Upper lobe of left lung (tissue), 6 donors: ENCODE results near the gene DGLUCY. TPM values are rescaled to one million over a fixed set of nuclear protein-coding genes. Genes with fewer than 3 reads are reported as not detected.
A peak's percentile ranks its signal among the peaks of the same experiment; 100 is the strongest.
"Not testable (repeated sequence)": the region's sequence is repeated elsewhere in the genome, so short reads cannot be mapped to it uniquely, and the experiment has no call there.

Experiments
- ATAC-seq, 2 donors: fragments of 200-7000 bp; cut with Tn5 transposase; one replicate each; pipeline ENCODE4 v1.9.1; 2022; ENCODE audit warnings: mild to moderate bottlenecking in 2 of 2, moderate library complexity in 2 of 2; ENCODE audit not compliant: low FRiP score in 2 of 2
- DNase-seq, 2 donors: peaks; one replicate each; pipeline ENCODE4 v3.0.0-alpha.2; 2019 to 2020
- H3K27ac ChIP-seq, 4 donors: fragments of 200-600 bp; sonication (generic); one replicate each; pipeline ENCODE4 v1.5.1; 2016 to 2019
- H3K27me3 ChIP-seq, 4 donors: fragments of 200-600 bp; sonication (generic); one replicate each; pipeline ENCODE4 v1.5.1; 2017 to 2019
- H3K36me3 ChIP-seq, 4 donors: fragments of 200-600 bp; sonication (generic); one replicate each; pipeline ENCODE4 v1.5.1; 2016 to 2019
- H3K4me1 ChIP-seq, 4 donors: fragments of 200-600 bp; sonication (generic); one replicate each; pipeline ENCODE4 v1.5.1; 2018 to 2019
- H3K4me3 ChIP-seq, 4 donors: fragments of 200-600 bp; sonication (generic); one replicate each; pipeline ENCODE4 v1.5.1; 2017 to 2019; ENCODE audit warnings: mild to moderate bottlenecking in 2 of 4, moderate library complexity in 1 of 4
- H3K9me3 ChIP-seq, 4 donors: fragments of 200-600 bp; sonication (generic); one replicate each; pipeline ENCODE4 v1.5.1; 2018 to 2019
- EP300 ChIP-seq, 4 donors: sonication (generic); formaldehyde crosslinking; IDR thresholded peaks; one replicate each; pipeline ENCODE4 v1.5.1; 2017; ENCODE audit warnings: antibody characterized with exemption in 4 of 4, control low read depth in 2 of 4
- POLR2A ChIP-seq, 4 donors: fragments of 450-650 bp; IDR thresholded peaks; one replicate each; pipeline ENCODE4 v1.5.1; 2016 to 2017; ENCODE audit warnings: antibody characterized with exemption in 4 of 4, mild to moderate bottlenecking in 2 of 4
- POLR2AphosphoS5 ChIP-seq, 2 donors: sonication (generic); formaldehyde crosslinking; IDR thresholded peaks; one replicate each; pipeline ENCODE4 v1.5.1; 2017; ENCODE audit warnings: antibody characterized with exemption in 2 of 2
- WGBS, 2 donors: methylation state at CpG; one replicate each; pipeline ENCODE4 v1.1.5; 2017 to 2018; 5-methylcytosine and 5-hydroxymethylcytosine counted together
- total RNA-seq, 6 donors: library from RNA; depleted of rRNA in 4 of 6; stranded (reverse); fragments of >200 nt in 4 of 6; gene quantifications; one replicate each; pipeline versions ENCODE4 v1.1.0 to v1.2.1, GENCODE V29; 2016 to 2021
- TF ChIP-seq, protein P1 (sequence below), 6 experiments: fragments of 450-650 bp in 4 of 6; fragments of 200-600 bp in 2 of 6; sonication (generic) in 2 of 6; IDR thresholded peaks; one replicate each; pipeline ENCODE4 v1.5.1; 2016 to 2019; ENCODE audit warnings: antibody characterized with exemption in 6 of 6
- donor health status: DM: no; HTN: no; CAD: no; lungs with moderate emphysema.
- donor health status: DM: no; HTN: yes; CAD: no; lungs with severe emphysema.

The DGLUCY gene
- total RNA-seq, 6 donors from 2014 or later, result 54.7 to 141 (median 80.3) TPM

DNA sequence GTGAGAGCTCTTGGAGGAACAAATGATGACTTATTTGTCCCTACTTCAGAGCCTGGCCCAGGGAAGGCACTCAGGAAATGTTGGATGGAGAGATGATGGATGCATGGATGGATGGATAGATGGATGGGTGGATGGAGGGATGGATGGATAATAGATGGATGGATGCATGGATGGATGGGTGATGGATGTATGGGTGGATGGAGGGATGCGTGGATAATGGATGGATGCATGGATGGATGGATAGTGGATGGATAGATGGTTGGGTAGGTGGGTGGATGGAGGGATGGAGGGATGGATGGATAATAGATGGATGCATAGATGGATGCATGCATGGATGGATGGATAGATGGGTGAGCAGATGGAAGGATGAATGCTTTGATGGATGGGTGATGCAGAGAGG, 107.4 kb downstream of the DGLUCY start:
- Histone ChIP-seq H3K27me3 (no peaks in the 10 kb centered on the region), H3K27ac (peak overlapping the region; percentile 71 to 90 (median 82)), H3K36me3 (peaks cover 0 to 19% (median 13%) of the 10 kb centered on the region in 4 donors), H3K9me3 (no peaks in the 10 kb centered on the region), H3K4me3 (no peak overlapping the region), H3K4me1 (peaks cover 41 to 77% (median 54%) of the 10 kb centered on the region in 4 donors)
- DNase-seq, result no peak
- TF ChIP-seq POLR2AphosphoS5 (IDR thresholded peaks at IDR 0.05) (no peak), POLR2A (IDR thresholded peaks at IDR 0.05) (no peak), EP300 (IDR thresholded peaks at IDR 0.05) (no peak)
- TF ChIP-seq, protein P1, sequence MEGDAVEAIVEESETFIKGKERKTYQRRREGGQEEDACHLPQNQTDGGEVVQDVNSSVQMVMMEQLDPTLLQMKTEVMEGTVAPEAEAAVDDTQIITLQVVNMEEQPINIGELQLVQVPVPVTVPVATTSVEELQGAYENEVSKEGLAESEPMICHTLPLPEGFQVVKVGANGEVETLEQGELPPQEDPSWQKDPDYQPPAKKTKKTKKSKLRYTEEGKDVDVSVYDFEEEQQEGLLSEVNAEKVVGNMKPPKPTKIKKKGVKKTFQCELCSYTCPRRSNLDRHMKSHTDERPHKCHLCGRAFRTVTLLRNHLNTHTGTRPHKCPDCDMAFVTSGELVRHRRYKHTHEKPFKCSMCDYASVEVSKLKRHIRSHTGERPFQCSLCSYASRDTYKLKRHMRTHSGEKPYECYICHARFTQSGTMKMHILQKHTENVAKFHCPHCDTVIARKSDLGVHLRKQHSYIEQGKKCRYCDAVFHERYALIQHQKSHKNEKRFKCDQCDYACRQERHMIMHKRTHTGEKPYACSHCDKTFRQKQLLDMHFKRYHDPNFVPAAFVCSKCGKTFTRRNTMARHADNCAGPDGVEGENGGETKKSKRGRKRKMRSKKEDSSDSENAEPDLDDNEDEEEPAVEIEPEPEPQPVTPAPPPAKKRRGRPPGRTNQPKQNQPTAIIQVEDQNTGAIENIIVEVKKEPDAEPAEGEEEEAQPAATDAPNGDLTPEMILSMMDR (IDR thresholded peaks at IDR 0.05), result peak in 1 of 6 experiments; percentile 1
- WGBS, 2 donors, result 96% methylated on average over 1 of the region's 1 CpG
- ATAC-seq, result no peak

DNA sequence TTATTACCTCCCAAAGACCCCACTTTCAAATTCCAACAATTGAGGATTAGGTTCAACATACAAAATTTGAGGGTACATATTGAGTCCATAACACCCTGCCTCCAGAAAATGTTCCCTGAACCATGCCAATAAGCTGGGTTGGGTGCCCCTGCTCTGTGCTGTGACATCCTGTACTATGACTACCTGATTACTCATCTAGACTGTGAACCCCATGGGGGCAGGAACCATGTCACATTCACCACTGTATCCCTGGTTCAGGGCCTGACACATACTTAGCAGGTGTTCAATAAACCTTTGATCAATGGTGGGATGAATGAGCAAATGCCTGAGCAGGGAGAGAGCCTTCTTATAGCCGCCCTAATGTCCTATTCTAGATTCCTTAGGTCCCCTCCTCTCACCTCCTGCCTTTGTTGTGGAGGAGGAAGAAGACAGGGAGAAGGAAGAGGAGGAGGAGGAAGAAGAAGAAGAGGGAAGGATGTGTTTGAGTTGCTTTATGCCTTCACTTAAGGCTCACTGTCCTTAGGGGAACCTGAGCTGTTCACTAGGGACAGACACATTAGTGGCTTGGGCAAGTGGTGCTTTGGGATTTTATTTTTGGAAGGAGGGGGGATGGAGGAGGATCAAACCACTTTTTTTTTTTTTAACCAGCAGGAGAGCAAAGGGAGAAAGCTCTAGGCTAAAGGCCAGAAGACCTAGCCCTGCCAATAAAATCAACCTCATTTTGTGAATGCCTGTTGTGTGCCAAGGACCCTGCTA, 109.3 kb downstream of the DGLUCY start:
- Histone ChIP-seq H3K9me3 (no peaks in the 10 kb centered on the region), H3K27me3 (no peaks in the 10 kb centered on the region), H3K27ac (peak overlapping the region; percentile 41 to 82 (median 62)), H3K36me3 (peaks cover 0 to 18% (median 5%) of the 10 kb centered on the region in 4 donors), H3K4me3 (no peak overlapping the region), H3K4me1 (peaks cover 38 to 76% (median 57%) of the 10 kb centered on the region in 4 donors)
- WGBS, 2 donors, result 87 to 90% methylated on average over 1 of the region's 1 CpG
- no peak for ATAC-seq
- no peak for DNase-seq
- TF ChIP-seq, protein P1 (IDR thresholded peaks at IDR 0.05), result no peak
- TF ChIP-seq EP300 (IDR thresholded peaks at IDR 0.05), result no peak
- no peak for TF ChIP-seq POLR2A (IDR thresholded peaks at IDR 0.05)
- no peak for TF ChIP-seq POLR2AphosphoS5 (IDR thresholded peaks at IDR 0.05)

DNA sequence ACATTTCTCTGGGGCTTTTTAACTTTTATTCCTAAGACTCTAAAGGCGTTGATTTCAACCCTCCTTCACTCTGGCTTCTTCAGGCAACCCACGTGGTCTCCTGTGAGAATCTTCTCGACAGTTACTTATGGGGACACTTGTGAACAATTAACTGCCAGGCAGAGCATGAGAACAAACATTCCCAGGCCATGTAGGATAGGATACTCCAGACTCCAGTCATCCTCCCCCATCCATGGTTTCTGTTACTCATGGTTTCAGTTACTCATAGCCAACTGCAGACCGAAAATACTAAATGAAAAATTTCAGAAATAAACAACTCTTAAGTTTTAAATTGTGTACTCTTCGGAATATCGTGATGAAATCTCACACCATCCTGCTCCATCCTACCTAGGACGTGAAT, 111.2 kb downstream of the DGLUCY start:
- WGBS, 2 donors, result 70 to 82% methylated on average over 7 of the region's 7 CpGs
- DNase-seq (no peak), ATAC-seq (peak in 1 of 2 donors; percentile 39)
- Histone ChIP-seq H3K27ac (peak overlapping the region in 3 of 4 donors; percentile 8 to 58 (median 35)), H3K36me3 (peaks cover 0 to 18% (median 5%) of the 10 kb centered on the region in 4 donors), H3K4me1 (peaks cover 40 to 74% (median 56%) of the 10 kb centered on the region in 4 donors), H3K4me3 (no peak overlapping the region), H3K27me3 (no peaks in the 10 kb centered on the region), H3K9me3 (no peaks in the 10 kb centered on the region)
- TF ChIP-seq, protein P1 (IDR thresholded peaks at IDR 0.05), result no peak
- TF ChIP-seq EP300 (IDR thresholded peaks at IDR 0.05) (no peak), POLR2AphosphoS5 (IDR thresholded peaks at IDR 0.05) (peak in 1 of 2 donors; percentile 24), POLR2A (IDR thresholded peaks at IDR 0.05) (no peak)

DNA sequence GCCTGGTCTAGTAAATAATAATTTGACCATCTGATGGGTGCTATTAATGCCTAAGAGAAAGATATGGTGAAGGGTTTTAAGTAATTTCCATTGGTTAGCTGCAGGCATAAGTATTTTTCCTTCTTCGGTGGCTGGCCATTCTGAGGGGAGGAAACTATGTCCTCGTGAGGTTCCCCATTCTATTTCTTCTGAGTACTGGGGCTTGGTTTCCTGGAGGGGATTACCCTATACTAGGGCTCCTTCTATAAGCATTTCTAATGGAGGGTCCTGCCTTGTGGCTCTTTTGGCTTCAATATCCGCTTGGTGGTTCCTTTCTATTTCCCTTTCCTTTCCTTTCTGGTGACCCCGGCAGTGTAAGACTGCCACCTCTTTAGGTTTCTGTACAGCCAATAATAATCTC, 112.5 kb downstream of the DGLUCY start:
- H3K27ac ChIP-seq, H3K9me3 ChIP-seq, ATAC-seq, H3K27me3 ChIP-seq, DNase-seq, H3K4me3 ChIP-seq: not testable (repeated sequence)
- peaks cover 0 to 18% (median 5%) of the 10 kb centered on the region in 4 donors for H3K36me3 ChIP-seq
- WGBS, 2 donors, result 79 to 85% methylated on average over 4 of the region's 4 CpGs
- H3K4me1 ChIP-seq, result peaks cover 30 to 74% (median 54%) of the 10 kb centered on the region in 4 donors

DNA sequence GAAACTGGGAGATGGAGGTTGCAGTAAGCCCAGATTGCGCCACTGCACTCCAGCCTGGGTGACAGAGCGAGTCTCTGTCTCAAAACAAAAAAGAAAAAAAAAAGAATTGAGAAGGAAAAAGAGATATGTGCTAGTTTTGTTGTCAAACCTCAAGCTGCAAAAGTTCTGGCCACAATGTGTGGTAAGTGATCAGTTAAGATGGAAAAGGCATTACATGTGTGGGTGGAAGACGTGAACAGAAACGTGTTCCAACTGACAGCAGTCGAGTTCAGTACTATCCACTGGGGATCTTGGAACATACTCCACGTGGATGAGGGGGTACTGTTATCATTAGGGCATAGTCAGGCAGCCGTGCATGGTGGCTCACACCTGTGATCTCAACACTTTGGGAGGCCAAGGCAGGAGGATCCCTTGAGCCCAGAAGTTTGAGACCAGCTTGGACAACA, 113.3 kb downstream of the DGLUCY start:
- Histone ChIP-seq H3K4me1 (peaks cover 29 to 75% (median 55%) of the 10 kb centered on the region in 4 donors), H3K27me3 (no peaks in the 10 kb centered on the region), H3K36me3 (peaks cover 0 to 18% (median 5%) of the 10 kb centered on the region in 4 donors), H3K9me3 (peaks cover 0 to 5% (median 0%) of the 10 kb centered on the region in 4 donors), H3K27ac (peak overlapping the region in 2 of 4 donors; percentile 5 to 14), H3K4me3 (no peak overlapping the region)
- no peak for DNase-seq
- no peak for TF ChIP-seq POLR2A (IDR thresholded peaks at IDR 0.05)
- TF ChIP-seq, protein P1 (IDR thresholded peaks at IDR 0.05), result no peak
- no peak for TF ChIP-seq POLR2AphosphoS5 (IDR thresholded peaks at IDR 0.05)
- no peak for TF ChIP-seq EP300 (IDR thresholded peaks at IDR 0.05)
- 86 to 92% methylated on average over 7 of the region's 7 CpGs for WGBS, 2 donors
- ATAC-seq, result no peak
